ENCODE data around the gene LRRC8A. TPM values are rescaled to one million over a fixed set of nuclear protein-coding genes. Genes with fewer than 3 reads are reported as not detected.

The LRRC8A gene
- total and polyA plus RNA-seq, 2 donors from 2014 or later = 18.5 to 37.4 TPM

- Histone ChIP-seq H3K4me1 (ENCODE audit: control insufficient read depth in 2 of 3, insufficient read depth in 2 of 3, low read depth in 1 of 3, low read length in 3 of 3) (peaks cover 0 to 18% (median 15%) of the 10 kb centered on the region in 3 donors), H3K36me3 (ENCODE audit: control insufficient read depth in 2 of 3, insufficient read depth in 3 of 3, low read length in 3 of 3) (no peaks in the 10 kb centered on the region), H3K27me3 (ENCODE audit: control insufficient read depth, insufficient read depth, low read length) (no peaks in the 10 kb centered on the region), H3K9me3 (ENCODE audit: control insufficient read depth in 2 of 3, insufficient read depth in 1 of 3, low read length in 3 of 3) (no peaks in the 10 kb centered on the region), H3K27ac (ENCODE audit: low read depth in 2 of 2, low read length in 2 of 2) (peak overlapping the region; percentile 84 to 90), H3K4me3 (ENCODE audit: low read length in 3 of 3) (peak overlapping the region; percentile 66 to 71 (median 67)), H3K9ac (ENCODE audit: low read length in 3 of 3) (peak overlapping the region; percentile 49 to 87 (median 65))
- intact Hi-C loops (cut with DNase I) = no loop called here
- TF ChIP-seq CTCF (IDR thresholded peaks at IDR 0.05; ENCODE audit: borderline replicate concordance, extremely low read depth, insufficient read depth) = no peak
- DNase-seq = peak; percentile 79 to 91 (median 88)
- FAIRE-seq = no peak
These were observed 40.2 kb downstream of the LRRC8A start for GRCh38 chr9:128921881-128922763.

- intact Hi-C loops (cut with DNase I) = no loop called here
- Histone ChIP-seq H3K4me1 (ENCODE audit: control insufficient read depth in 2 of 3, insufficient read depth in 2 of 3, low read depth in 1 of 3, low read length in 3 of 3) (peaks cover 2 to 20% (median 15%) of the 10 kb centered on the region in 3 donors), H3K4me3 (ENCODE audit: low read length in 3 of 3) (no peak overlapping the region), H3K27ac (ENCODE audit: low read depth in 2 of 2, low read length in 2 of 2) (no peak overlapping the region), H3K9ac (ENCODE audit: low read length in 3 of 3) (no peak overlapping the region), H3K9me3 (ENCODE audit: control insufficient read depth in 2 of 3, insufficient read depth in 1 of 3, low read length in 3 of 3) (no peaks in the 10 kb centered on the region), H3K36me3 (ENCODE audit: control insufficient read depth in 2 of 3, insufficient read depth in 3 of 3, low read length in 3 of 3) (no peaks in the 10 kb centered on the region), H3K27me3 (ENCODE audit: control insufficient read depth, insufficient read depth, low read length) (no peaks in the 10 kb centered on the region)
- FAIRE-seq (no peak), DNase-seq (no peak)
- no peak for TF ChIP-seq CTCF (IDR thresholded peaks at IDR 0.05; ENCODE audit: borderline replicate concordance, extremely low read depth, insufficient read depth)
These were observed 41.6 kb downstream of the LRRC8A start for GRCh38 chr9:128923493-128923883.

- intact Hi-C loops (cut with DNase I) = no loop called here
- H3K27ac ChIP-seq (ENCODE audit: low read depth in 2 of 2, low read length in 2 of 2) = no peak overlapping the region
- H3K9me3 ChIP-seq (ENCODE audit: control insufficient read depth in 2 of 3, insufficient read depth in 1 of 3, low read length in 3 of 3) = no peaks in the 10 kb centered on the region
- TF ChIP-seq CTCF (IDR thresholded peaks at IDR 0.05; ENCODE audit: borderline replicate concordance, extremely low read depth, insufficient read depth) = peak; percentile 98
- no peaks in the 10 kb centered on the region for H3K27me3 ChIP-seq (ENCODE audit: control insufficient read depth, insufficient read depth, low read length)
- H3K36me3 ChIP-seq (ENCODE audit: control insufficient read depth in 2 of 3, insufficient read depth in 3 of 3, low read length in 3 of 3) = no peaks in the 10 kb centered on the region
- no peak for FAIRE-seq
- peaks cover 0 to 2% (median 2%) of the 10 kb centered on the region in 3 donors for H3K4me1 ChIP-seq (ENCODE audit: control insufficient read depth in 2 of 3, insufficient read depth in 2 of 3, low read depth in 1 of 3, low read length in 3 of 3)
- H3K4me3 ChIP-seq (ENCODE audit: low read length in 3 of 3) = no peak overlapping the region
- DNase-seq = peak in 4 of 5 donors; percentile 66 to 77 (median 72)
- H3K9ac ChIP-seq (ENCODE audit: low read length in 3 of 3) = no peak overlapping the region
These were observed 45.9 kb downstream of the LRRC8A start for GRCh38 chr9:128927731-128928411.

All from kidney (tissue), 14 donors.